HG03103 (cell line): ENCODE data around the gene CERCAM.

Source experiments
- ATAC-seq: cut with Tn5 transposase; IDR thresholded peaks from one replicate; pipeline ENCODE4 v1.9.1; 2021; ENCODE audit warnings: low read depth; ENCODE audit not compliant: unreplicated experiment

CERCAM gene

GRCh38 chr9:128455849-128456612, 35.4 kb downstream of the CERCAM start, which contains the start of gene ODF2:
TSS of gene ODF2 (plus strand) at chr9:128456006. CDS start at chr9:128456092, 86 bp downstream.
- ATAC-seq, result peak; percentile 91

GRCh38 chr9:128456613-128457061, 36.0 kb downstream of the CERCAM start:
- ATAC-seq, result peak; percentile 36

- no peak for ATAC-seq
Observed at GRCh38 chr9:128457207-128457606, 36.5 kb downstream of the CERCAM start.

- no peak for ATAC-seq
Observed at GRCh38 chr9:128459011-128459410, 38.4 kb downstream of the CERCAM start.

- no peak for ATAC-seq
Observed at GRCh38 chr9:128469070-128469469, 48.4 kb downstream of the CERCAM start.

- ATAC-seq, result no peak
Observed at GRCh38 chr9:128470560-128470959, 49.9 kb downstream of the CERCAM start.

- ATAC-seq, result no peak
Observed at GRCh38 chr9:128473104-128473503, 52.4 kb downstream of the CERCAM start.

GRCh38 chr9:128475867-128476266, 55.2 kb downstream of the CERCAM start:
- no peak for ATAC-seq

- no peak for ATAC-seq
Observed at GRCh38 chr9:128479262-128479661, 58.6 kb downstream of the CERCAM start.

- ATAC-seq, result no peak
Observed at GRCh38 chr9:128481561-128481960, 60.9 kb downstream of the CERCAM start.

- ATAC-seq, result no peak
Observed at GRCh38 chr9:128482186-128482585, 61.5 kb downstream of the CERCAM start.

GRCh38 chr9:128484686-128485413, 64.2 kb downstream of the CERCAM start:
- ATAC-seq, result no peak

- ATAC-seq, result no peak
Observed at GRCh38 chr9:128485414-128485855, 64.8 kb downstream of the CERCAM start.

- no peak for ATAC-seq
Observed at GRCh38 chr9:128486201-128486600, 65.5 kb downstream of the CERCAM start.
